ENCODE measurements around the gene KIAA1614. TPM values are rescaled to one million over a fixed set of nuclear protein-coding genes. Genes with fewer than 3 reads are reported as not detected.
A peak's percentile ranks its signal among the peaks of the same experiment; 100 is the strongest.

Gene KIAA1614
- total RNA-seq, 1 donor from 2014 or later: 8.2 TPM

GRCh38 chr1:180922631-180923015 is 9.9 kb downstream of the KIAA1614 start:
- Mint-ChIP-seq H3K4me1 (ENCODE audit: low read depth) (peaks cover 46% of the 10 kb centered on the region), H3K27ac (ENCODE audit: unreplicated experiment) (no peak overlapping the region), H3K36me3 (ENCODE audit: low read depth) (peaks cover 3% of the 10 kb centered on the region), H3K9me3 (ENCODE audit: low read depth) (no peaks in the 10 kb centered on the region), H3K4me3 (ENCODE audit: unreplicated experiment) (no peak overlapping the region), H3K27me3 (ENCODE audit: low read depth) (no peaks in the 10 kb centered on the region)
- DNase-seq (ENCODE audit: low spot score): peak; percentile 50
- TF ChIP-seq CTCF (IDR thresholded peaks at IDR 0.05): no peak

GRCh38 chr1:180923021-180923841 is 10.5 kb downstream of the KIAA1614 start:
- no peaks in the 10 kb centered on the region for H3K36me3 Mint-ChIP-seq (ENCODE audit: low read depth)

GRCh38 chr1:180923887-180924286 is 11.2 kb downstream of the KIAA1614 start:
- Mint-ChIP-seq H3K4me3 (ENCODE audit: unreplicated experiment) (no peak overlapping the region), H3K27ac (ENCODE audit: unreplicated experiment) (no peak overlapping the region)

More at GRCh38 chr1:180923021-180923841, 10.5 kb downstream of the KIAA1614 start:
- Mint-ChIP-seq H3K4me1 (ENCODE audit: low read depth) (peaks cover 49% of the 10 kb centered on the region), H3K9me3 (ENCODE audit: low read depth) (no peaks in the 10 kb centered on the region), H3K4me3 (ENCODE audit: unreplicated experiment) (no peak overlapping the region), H3K27ac (ENCODE audit: unreplicated experiment) (no peak overlapping the region), H3K27me3 (ENCODE audit: low read depth) (no peaks in the 10 kb centered on the region)
- no peak for TF ChIP-seq CTCF (IDR thresholded peaks at IDR 0.05)
- peak; percentile 75 for DNase-seq (ENCODE audit: low spot score)

GRCh38 chr1:180924939-180925338 is 12.2 kb downstream of the KIAA1614 start:
- TF ChIP-seq CTCF (IDR thresholded peaks at IDR 0.05): no peak
- Mint-ChIP-seq H3K27ac (ENCODE audit: unreplicated experiment) (no peak overlapping the region), H3K27me3 (ENCODE audit: low read depth) (no peaks in the 10 kb centered on the region), H3K9me3 (ENCODE audit: low read depth) (no peaks in the 10 kb centered on the region), H3K4me3 (ENCODE audit: unreplicated experiment) (no peak overlapping the region), H3K36me3 (ENCODE audit: low read depth) (peaks cover 5% of the 10 kb centered on the region), H3K4me1 (ENCODE audit: low read depth) (peaks cover 49% of the 10 kb centered on the region)
- DNase-seq (ENCODE audit: low spot score): peak; percentile 52

More at GRCh38 chr1:180923887-180924286, 11.2 kb downstream of the KIAA1614 start:
- peaks cover 2% of the 10 kb centered on the region for H3K36me3 Mint-ChIP-seq (ENCODE audit: low read depth)
- H3K9me3 Mint-ChIP-seq (ENCODE audit: low read depth): no peaks in the 10 kb centered on the region
- TF ChIP-seq CTCF (IDR thresholded peaks at IDR 0.05): no peak
- H3K4me1 Mint-ChIP-seq (ENCODE audit: low read depth): peaks cover 49% of the 10 kb centered on the region
- no peaks in the 10 kb centered on the region for H3K27me3 Mint-ChIP-seq (ENCODE audit: low read depth)
- DNase-seq (ENCODE audit: low spot score): no peak

- Mint-ChIP-seq H3K27ac (ENCODE audit: unreplicated experiment) (no peak overlapping the region), H3K36me3 (ENCODE audit: low read depth) (peaks cover 5% of the 10 kb centered on the region), H3K9me3 (ENCODE audit: low read depth) (no peaks in the 10 kb centered on the region), H3K4me1 (ENCODE audit: low read depth) (peaks cover 49% of the 10 kb centered on the region), H3K27me3 (ENCODE audit: low read depth) (no peaks in the 10 kb centered on the region), H3K4me3 (ENCODE audit: unreplicated experiment) (no peak overlapping the region)
- TF ChIP-seq CTCF (IDR thresholded peaks at IDR 0.05): no peak
- peak; percentile 84 for DNase-seq (ENCODE audit: low spot score)
Measured at GRCh38 chr1:180925471-180926051, 12.9 kb downstream of the KIAA1614 start.
